Sigmoid colon (tissue), 7 donors: ENCODE data around the gene TGFB3. TPM values are rescaled to one million over a fixed set of nuclear protein-coding genes. Genes with fewer than 3 reads are reported as not detected.
"Not testable (repeated sequence)": the region's sequence is repeated elsewhere in the genome, so short reads cannot be mapped to it uniquely, and the experiment has no call there.

Experiments
- DNase-seq: peaks from one replicate; pipeline ENCODE4 v3.0.0-alpha.2; 2019
- H3K27ac ChIP-seq, 4 donors: fragments of 200-600 bp; sonication (generic); one replicate each; pipeline ENCODE4 v1.5.1; 2016 to 2019; ENCODE audit warnings: mild to moderate bottlenecking in 1 of 4
- H3K27me3 ChIP-seq, 3 donors: fragments of 200-600 bp; sonication (generic); one replicate each; pipeline ENCODE4 v1.5.1; 2019; ENCODE audit warnings: mild to moderate bottlenecking in 1 of 3
- H3K36me3 ChIP-seq, 4 donors: fragments of 200-600 bp; sonication (generic); one replicate each; pipeline ENCODE4 v1.5.1; 2016 to 2019
- H3K4me1 ChIP-seq, 4 donors: fragments of 200-600 bp; sonication (generic); one replicate each; pipeline ENCODE4 v1.5.1; 2017 to 2019
- H3K4me3 ChIP-seq, 4 donors: fragments of 200-600 bp; sonication (generic); one replicate each; pipeline ENCODE4 v1.5.1; 2017 to 2019; ENCODE audit warnings: mild to moderate bottlenecking in 2 of 4, moderate library complexity in 1 of 4
- H3K9me3 ChIP-seq, 4 donors: fragments of 200-600 bp in 3 of 4; sonication (generic) in 3 of 4; one replicate each; pipeline versions ENCODE4 v1.5.1 to v1.6.1; 2013 to 2019
- EP300 ChIP-seq, 4 donors: sonication (generic); formaldehyde crosslinking; IDR thresholded peaks; one replicate each; pipeline ENCODE4 v1.6.1; 2017; ENCODE audit warnings: antibody characterized with exemption in 4 of 4
- POLR2A ChIP-seq, 2 donors: fragments of 450-650 bp; IDR thresholded peaks; one replicate each; pipeline ENCODE4 v1.6.1; 2016; ENCODE audit warnings: antibody characterized with exemption in 2 of 2, mild to moderate bottlenecking in 2 of 2, moderate library complexity in 2 of 2
- POLR2AphosphoS5 ChIP-seq, 4 donors: sonication (generic); formaldehyde crosslinking; IDR thresholded peaks; one replicate each; pipeline ENCODE4 v1.6.1; 2017; ENCODE audit warnings: antibody characterized with exemption in 4 of 4
- WGBS, 2 donors: extraction: QIAGEN DNeasy Blood & Tissue Kit; methylation state at CpG; one replicate each; pipeline ENCODE4 v1.1.7; 2013; 5-methylcytosine and 5-hydroxymethylcytosine counted together
- intact Hi-C: fragments of 100-400 bp; cut with DNase I; formaldehyde crosslinking; loops from one replicate; pipeline ENCODE4 v1.15.1; 2023
- polyA plus RNA-seq, 3 donors: library from polyadenylated mRNA; stranded (reverse); fragments of 200-250 nt; gene quantifications; one replicate each; pipeline ENCODE4 v1.2.3, GENCODE V29; 2013
- total RNA-seq, 4 donors: library from RNA; depleted of rRNA; stranded (reverse); fragments of >200 nt; gene quantifications; one replicate each; pipeline ENCODE4 v1.1.0, GENCODE V29; 2016
- TF ChIP-seq, protein P1 (sequence below), 4 experiments: fragments of 450-650 bp in 3 of 4; fragments of 200-600 bp in 1 of 4; IDR thresholded peaks; one replicate each; pipeline ENCODE4 v1.5.1; 2016 to 2019; ENCODE audit warnings: antibody characterized with exemption in 4 of 4, mild to moderate bottlenecking in 3 of 4, moderate library complexity in 2 of 4
- donor health status: healthy with polysubstance abuse.
- donor health status: Bipolar disorder and iron deficiency.
- donor health status: healthy.

TGFB3 gene
- total and polyA plus RNA-seq, 7 donors, result 2.3 to 44.0 (median 7.8) TPM

DNA sequence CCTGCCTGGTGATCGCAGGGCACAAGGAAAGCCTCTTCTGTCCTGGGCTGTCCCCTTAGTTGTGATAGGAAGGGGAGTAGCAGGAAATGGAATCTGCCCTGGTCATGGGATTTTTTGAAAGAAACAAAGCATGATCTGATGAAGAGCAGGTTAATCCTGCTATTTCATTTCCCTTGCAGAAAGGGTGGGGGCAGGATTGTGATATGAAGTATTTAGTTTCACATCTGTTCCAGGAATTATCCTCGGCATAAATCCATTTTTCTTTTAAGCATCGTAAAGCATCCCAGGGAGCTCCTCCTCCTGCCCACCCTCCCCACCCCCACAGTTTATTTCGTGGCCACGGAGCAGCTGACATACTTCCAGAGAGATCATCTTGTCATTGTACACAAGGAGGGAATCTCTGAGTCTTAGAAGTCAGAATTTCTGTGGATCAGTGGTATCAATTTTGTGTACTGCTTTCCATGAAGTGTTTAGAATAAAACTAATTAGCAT is 53.1 kb downstream of the TGFB3 start:
- Histone ChIP-seq H3K9me3 (no peaks in the 10 kb centered on the region), H3K27ac (peak overlapping the region in 1 of 4 donors; percentile 6), H3K36me3 (no peaks in the 10 kb centered on the region), H3K4me3 (peak overlapping the region in 1 of 4 donors; percentile 12), H3K4me1 (peaks cover 0 to 10% (median 4%) of the 10 kb centered on the region in 4 donors), H3K27me3 (no peaks in the 10 kb centered on the region)
- TF ChIP-seq EP300 (IDR thresholded peaks at IDR 0.05) (no peak), POLR2A (IDR thresholded peaks at IDR 0.05) (no peak), POLR2AphosphoS5 (IDR thresholded peaks at IDR 0.05) (no peak)
- TF ChIP-seq, protein P1, sequence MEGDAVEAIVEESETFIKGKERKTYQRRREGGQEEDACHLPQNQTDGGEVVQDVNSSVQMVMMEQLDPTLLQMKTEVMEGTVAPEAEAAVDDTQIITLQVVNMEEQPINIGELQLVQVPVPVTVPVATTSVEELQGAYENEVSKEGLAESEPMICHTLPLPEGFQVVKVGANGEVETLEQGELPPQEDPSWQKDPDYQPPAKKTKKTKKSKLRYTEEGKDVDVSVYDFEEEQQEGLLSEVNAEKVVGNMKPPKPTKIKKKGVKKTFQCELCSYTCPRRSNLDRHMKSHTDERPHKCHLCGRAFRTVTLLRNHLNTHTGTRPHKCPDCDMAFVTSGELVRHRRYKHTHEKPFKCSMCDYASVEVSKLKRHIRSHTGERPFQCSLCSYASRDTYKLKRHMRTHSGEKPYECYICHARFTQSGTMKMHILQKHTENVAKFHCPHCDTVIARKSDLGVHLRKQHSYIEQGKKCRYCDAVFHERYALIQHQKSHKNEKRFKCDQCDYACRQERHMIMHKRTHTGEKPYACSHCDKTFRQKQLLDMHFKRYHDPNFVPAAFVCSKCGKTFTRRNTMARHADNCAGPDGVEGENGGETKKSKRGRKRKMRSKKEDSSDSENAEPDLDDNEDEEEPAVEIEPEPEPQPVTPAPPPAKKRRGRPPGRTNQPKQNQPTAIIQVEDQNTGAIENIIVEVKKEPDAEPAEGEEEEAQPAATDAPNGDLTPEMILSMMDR (IDR thresholded peaks at IDR 0.05), result no peak
- intact Hi-C loops, result no loop called here
- WGBS, 2 donors, result 64 to 75% methylated on average over 5 of the region's 5 CpGs
- no peak for DNase-seq

DNA sequence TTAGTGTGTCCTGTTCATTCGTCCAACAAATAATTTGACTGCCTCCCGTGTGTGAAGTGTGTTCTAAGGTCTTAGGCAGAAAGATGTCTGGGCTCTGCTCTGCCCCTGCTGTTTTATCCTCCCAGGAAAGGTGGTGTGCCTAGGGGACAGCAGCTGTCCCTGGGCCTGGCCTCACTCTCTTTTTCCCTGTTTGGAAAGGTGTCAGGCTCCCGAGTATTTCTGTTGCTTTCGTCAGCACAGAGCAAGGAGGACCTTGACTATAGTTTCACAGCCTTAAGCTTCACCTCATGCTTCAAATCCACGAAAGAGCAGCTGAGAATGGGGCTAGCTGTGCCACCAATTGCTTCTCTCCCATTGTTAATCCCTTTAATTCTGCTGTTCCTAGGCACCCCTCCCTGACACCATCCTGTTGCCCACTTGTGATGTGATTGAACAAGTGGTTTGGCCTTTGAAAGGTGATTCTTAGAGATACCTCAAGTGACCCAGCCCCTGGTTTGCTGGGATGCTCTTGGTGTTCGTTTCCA is 54.2 kb downstream of the TGFB3 start:
- DNase-seq, result no peak
- no peak overlapping the region for H3K27ac ChIP-seq
- peaks cover 0 to 10% (median 4%) of the 10 kb centered on the region in 4 donors for H3K4me1 ChIP-seq
- H3K27me3 ChIP-seq, result no peaks in the 10 kb centered on the region
- H3K36me3 ChIP-seq, result no peaks in the 10 kb centered on the region
- intact Hi-C loops, result no loop called here
- 76 to 84% methylated on average over 6 of the region's 6 CpGs for WGBS, 2 donors
- no peak for TF ChIP-seq POLR2A (IDR thresholded peaks at IDR 0.05)
- TF ChIP-seq, protein P1 (IDR thresholded peaks at IDR 0.05), result no peak
- no peak for TF ChIP-seq POLR2AphosphoS5 (IDR thresholded peaks at IDR 0.05)
- TF ChIP-seq EP300 (IDR thresholded peaks at IDR 0.05), result no peak
- H3K4me3 ChIP-seq, result no peak overlapping the region
- H3K9me3 ChIP-seq, result no peaks in the 10 kb centered on the region

DNA sequence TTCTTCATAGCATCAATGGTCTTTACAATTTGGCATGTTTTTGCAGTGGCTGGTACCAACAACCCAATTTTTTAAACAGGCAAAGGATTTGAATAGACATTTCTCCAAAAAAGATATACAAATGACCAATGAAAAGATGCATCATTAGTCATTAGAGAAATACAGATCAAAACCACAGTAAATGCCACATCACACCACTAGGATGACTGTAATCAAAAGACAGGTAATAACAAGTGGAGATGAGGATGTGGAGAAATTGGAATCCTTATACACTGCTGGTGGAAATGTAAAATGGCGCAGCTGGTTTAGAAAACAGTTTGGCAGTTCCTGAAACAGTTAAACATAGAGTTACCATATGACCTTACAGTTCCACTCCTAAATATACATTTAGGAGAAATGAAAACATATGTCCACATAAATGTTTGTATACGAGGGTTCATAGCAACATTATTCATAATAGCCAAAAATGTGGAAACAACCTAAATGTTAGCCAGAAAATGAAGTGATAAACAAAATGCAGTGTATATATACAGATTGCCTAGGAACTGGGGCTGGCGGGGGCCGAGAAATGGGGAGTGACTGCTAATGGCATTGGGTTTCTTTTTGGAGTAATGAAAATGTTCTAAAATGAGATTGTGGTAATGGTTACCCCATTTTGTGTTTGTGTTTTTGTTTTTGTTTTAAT is 55.2 kb downstream of the TGFB3 start:
- TF ChIP-seq EP300 (IDR thresholded peaks at IDR 0.05), result no peak
- H3K36me3 ChIP-seq, result no peaks in the 10 kb centered on the region
- no peak for DNase-seq
- no peaks in the 10 kb centered on the region for H3K9me3 ChIP-seq
- no peak overlapping the region for H3K4me3 ChIP-seq
- intact Hi-C loops, result no loop called here
- H3K4me1 ChIP-seq, result peaks cover 0 to 10% (median 4%) of the 10 kb centered on the region in 4 donors
- no peaks in the 10 kb centered on the region for H3K27me3 ChIP-seq
- 93 to 95% methylated on average over 4 of the region's 4 CpGs for WGBS, 2 donors
- H3K27ac ChIP-seq, result no peak overlapping the region

DNA sequence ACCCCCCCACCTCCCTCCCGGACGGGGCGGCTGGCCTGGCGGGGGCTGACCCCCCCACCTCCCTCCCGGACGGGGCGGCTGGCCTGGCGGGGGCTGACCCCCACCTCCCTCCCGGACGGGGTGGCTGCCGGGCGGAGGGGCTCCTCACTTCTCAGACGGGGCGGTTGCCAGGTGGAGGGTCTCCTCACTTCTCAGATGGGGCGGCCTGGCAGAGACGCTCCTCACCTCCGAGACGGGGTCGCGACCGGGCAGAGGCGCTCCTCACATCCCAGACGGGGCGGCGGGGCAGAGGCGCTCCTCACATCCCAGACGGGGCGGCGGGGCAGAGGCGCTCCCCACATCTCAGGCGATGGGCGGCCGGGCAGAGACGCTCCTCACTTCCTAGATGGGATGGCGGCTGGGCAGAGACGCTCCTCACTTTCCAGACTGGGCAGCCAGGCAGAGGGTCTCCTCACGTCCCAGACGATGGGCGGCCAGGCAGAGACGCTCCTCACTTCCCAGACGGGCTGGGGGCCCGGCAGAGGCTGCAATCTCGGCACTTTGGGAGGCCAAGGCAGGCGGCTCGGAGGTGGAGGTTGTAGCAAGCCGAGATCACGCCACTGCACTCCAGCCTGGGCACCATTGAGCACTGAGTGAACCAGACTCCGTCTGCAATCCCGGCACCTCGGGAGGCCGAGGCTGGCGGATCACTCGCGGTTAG is 56.5 kb downstream of the TGFB3 start:
- H3K4me1 ChIP-seq, intact Hi-C loops, H3K36me3 ChIP-seq, H3K27ac ChIP-seq, H3K27me3 ChIP-seq, DNase-seq, H3K9me3 ChIP-seq, H3K4me3 ChIP-seq: not testable (repeated sequence)
- WGBS, 2 donors, result 95 to 97% methylated on average over 47 to 53 of the region's 54 CpGs

DNA sequence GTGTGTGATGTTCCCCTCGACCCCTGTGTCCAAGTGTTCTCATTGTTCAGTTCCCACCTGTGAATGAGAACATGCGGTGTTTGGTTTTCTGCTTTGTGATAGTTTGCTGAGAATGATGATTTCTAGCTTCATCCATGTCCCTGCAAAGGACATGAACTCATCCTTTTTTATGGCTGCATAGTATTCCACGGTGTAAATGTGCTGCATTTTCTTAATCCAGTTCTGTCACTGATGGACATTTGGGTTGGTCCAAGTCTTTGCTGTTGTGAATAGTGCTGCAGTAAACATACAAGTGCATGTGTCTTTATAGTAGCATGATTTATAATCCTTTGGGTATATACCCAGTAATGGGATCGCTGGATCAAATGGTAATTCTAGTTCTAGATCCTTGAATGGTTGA is 61.4 kb downstream of the TGFB3 start:
- H3K4me3 ChIP-seq, H3K27ac ChIP-seq, H3K4me1 ChIP-seq, DNase-seq, H3K27me3 ChIP-seq, H3K36me3 ChIP-seq, H3K9me3 ChIP-seq, intact Hi-C loops: not testable (repeated sequence)
- WGBS, 2 donors, result 96 to 99% methylated on average over 4 of the region's 4 CpGs

DNA sequence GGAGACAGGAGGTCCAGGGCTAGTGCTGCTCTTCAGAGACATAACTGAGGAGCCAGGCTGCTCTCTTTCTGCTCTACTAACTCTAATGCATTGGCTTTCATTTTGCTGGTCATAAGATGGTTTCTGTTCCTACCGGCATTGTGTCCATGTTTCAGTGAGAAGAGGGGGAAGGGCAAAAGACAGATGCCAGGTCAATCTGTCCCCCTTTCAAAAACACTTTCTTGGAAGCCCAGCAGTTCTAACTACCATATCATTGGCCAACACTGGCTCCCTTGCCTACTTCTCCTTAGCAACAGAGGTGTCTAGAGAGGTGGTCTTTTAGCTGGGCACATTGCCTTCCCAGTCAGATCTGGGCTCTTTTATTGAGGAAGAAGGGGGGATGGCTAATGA is 63.9 kb downstream of the TGFB3 start:
- Histone ChIP-seq H3K4me3 (no peak overlapping the region), H3K36me3 (no peaks in the 10 kb centered on the region), H3K27ac (no peak overlapping the region), H3K27me3 (no peaks in the 10 kb centered on the region), H3K9me3 (peaks cover 0 to 3% (median 0%) of the 10 kb centered on the region in 4 donors), H3K4me1 (no peaks in the 10 kb centered on the region)
- TF ChIP-seq, protein P1 (IDR thresholded peaks at IDR 0.05), result no peak
- TF ChIP-seq EP300 (IDR thresholded peaks at IDR 0.05) (no peak), POLR2A (IDR thresholded peaks at IDR 0.05) (no peak), POLR2AphosphoS5 (IDR thresholded peaks at IDR 0.05) (no peak)
- no peak for DNase-seq
- WGBS, 2 donors, result 83 to 92% methylated on average over 1 of the region's 1 CpG
- intact Hi-C loops, result no loop called here
